ENCODE results near the gene MINK1.

DNA sequence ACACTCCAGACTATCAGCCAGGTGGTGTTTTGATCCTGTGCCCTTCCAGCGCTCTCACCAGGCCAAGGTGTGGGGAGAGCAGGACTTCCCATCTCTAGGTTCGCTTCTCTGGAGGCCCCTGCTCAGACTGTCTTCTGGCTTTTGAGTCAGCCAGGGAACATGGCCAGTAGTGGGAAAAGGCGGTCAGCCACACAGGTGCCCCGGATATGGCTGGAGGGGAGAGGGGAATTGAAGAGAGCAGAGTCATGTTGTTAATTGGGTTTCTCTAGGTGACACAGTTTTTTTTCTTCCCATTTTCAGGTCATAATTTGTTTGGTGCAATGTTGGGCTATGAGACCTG is 1.5 kb downstream of the MINK1 start:
- TF ChIP-seq EGR1 (IDR thresholded peaks at IDR 0.05; ENCODE audit: borderline replicate concordance, low read depth, low read length) (no peak), YY1 (IDR thresholded peaks at IDR 0.05; ENCODE audit: low read depth, low read length) (no peak)
